IMR-90 (cell line): ENCODE measurements around the gene BCAS3. TPM values are rescaled to one million over a fixed set of nuclear protein-coding genes. Genes with fewer than 3 reads are reported as not detected.

Source experiments
- ATAC-seq: fragments of 200-7000 bp; cut with Tn5 transposase; 2 replicates; pipeline ENCODE4 v1.9.1; 2020; ENCODE audit warnings: low read depth, mild to moderate bottlenecking, moderate library complexity
- BruUV-seq: library from RNA; stranded (reverse); fragments of 400-500 nt; replicated peaks from 2 replicates; lab custom pipeline; 2021; lab: Mats Ljungman, UMichigan
- CTCF ChIA-PET: fragments of 300-600 bp; formaldehyde crosslinking; extraction: SDS; loops from one replicate; lab custom pipeline; 2021; ENCODE audit warnings: antibody characterized with exemption; lab: Yijun Ruan, JAX
- POLR2A ChIA-PET: fragments of 300-600 bp; sonication (Branson Sonifier 250); formaldehyde crosslinking; loops from one replicate; lab custom pipeline; 2022; ENCODE audit warnings: antibody characterized with exemption; ENCODE audit not compliant: unreplicated experiment; lab: Charles Lee
- DNase-seq: peaks from one replicate; pipeline ENCODE4 v3.0.0; 2013
- H2AFZ ChIP-seq: replicated peaks from 2 replicates; pipeline ENCODE3; 2013; ENCODE audit warnings: low read length, mild to moderate bottlenecking; ENCODE audit not compliant: poor library complexity
- H2AK5ac ChIP-seq: 2 replicates; pipeline ENCODE4 v1.6.1; 2013; ENCODE audit warnings: low read depth, low read length, inconsistent platforms
- H2AK9ac ChIP-seq: replicated peaks from 2 replicates; pipeline ENCODE3; 2013; ENCODE audit warnings: mild to moderate bottlenecking, low read depth, low read length, moderate library complexity; ENCODE audit not compliant: poor library complexity
- H2BK120ac ChIP-seq: 2 replicates; pipeline ENCODE4 v1.6.1; 2013; ENCODE audit warnings: low read depth, low read length, inconsistent platforms
- H2BK15ac ChIP-seq: 3 replicates; pipeline ENCODE4 v1.6.1; 2013; ENCODE audit warnings: low read depth, low read length, inconsistent platforms
- H2BK20ac ChIP-seq: 2 replicates; pipeline ENCODE4 v1.6.1; 2013; ENCODE audit warnings: low read depth, mild to moderate bottlenecking, inconsistent platforms, low read length, moderate library complexity
- H2BK5ac ChIP-seq: 2 replicates; pipeline ENCODE4 v1.6.1; 2013; ENCODE audit warnings: mild to moderate bottlenecking, low read depth, low read length, inconsistent platforms; ENCODE audit not compliant: poor library complexity, severe bottlenecking
- H3K14ac ChIP-seq: replicated peaks from 2 replicates; pipeline ENCODE4 v1.6.1; 2013; ENCODE audit warnings: low read depth, low read length, inconsistent platforms
- H3K18ac ChIP-seq: 2 replicates; pipeline ENCODE4 v1.6.1; 2013; ENCODE audit warnings: low read depth, low read length, control low read depth
- H3K23ac ChIP-seq: 2 replicates; pipeline ENCODE4 v1.6.1; 2013; ENCODE audit warnings: low read depth, low read length, inconsistent platforms
- H3K27ac ChIP-seq: 2 replicates; pipeline ENCODE4 v1.5.1; 2013; ENCODE audit warnings: mild to moderate bottlenecking, control low read depth, low read length; ENCODE audit not compliant: insufficient read depth
- H3K27me3 ChIP-seq: 2 replicates; pipeline ENCODE4 v1.6.1; 2013; ENCODE audit warnings: low read length; ENCODE audit not compliant: control insufficient read depth, insufficient read depth
- H3K36me3 ChIP-seq: 2 replicates; pipeline ENCODE4 v1.6.1; 2013; ENCODE audit warnings: low read length, mixed read lengths; ENCODE audit not compliant: control insufficient read depth, insufficient read depth
- H3K4ac ChIP-seq: 2 replicates; pipeline ENCODE4 v1.6.1; 2013; ENCODE audit warnings: low read depth, low read length, inconsistent platforms
- H3K4me1 ChIP-seq: 2 replicates; pipeline ENCODE4 v1.6.1; 2013; ENCODE audit warnings: low read length, mixed read lengths; ENCODE audit not compliant: control insufficient read depth, insufficient read depth
- H3K4me2 ChIP-seq: 2 replicates; pipeline ENCODE4 v1.6.1; 2013; ENCODE audit warnings: low read depth, mild to moderate bottlenecking, control low read depth, low read length, moderate library complexity
- H3K4me3 ChIP-seq: 2 replicates; pipeline ENCODE4 v1.5.1; 2013; ENCODE audit warnings: low read depth, mild to moderate bottlenecking, control low read depth, low read length, moderate library complexity; ENCODE audit not compliant: insufficient read depth
- H3K56ac ChIP-seq: 2 replicates; pipeline ENCODE4 v1.6.1; 2013; ENCODE audit warnings: low read length, inconsistent platforms; ENCODE audit not compliant: insufficient read depth; ENCODE audit errors: extremely low read depth
- H3K79me1 ChIP-seq, 2 experiments: 2 replicates each; pipeline ENCODE4 v1.6.1; 2013; ENCODE audit warnings: low read length in 2 of 2, inconsistent platforms in 1 of 2, low read depth in 1 of 2
- H3K9ac ChIP-seq: 2 replicates; pipeline ENCODE4 v1.6.1; 2013; ENCODE audit warnings: low read depth, low read length, control low read depth
- H3K9me1 ChIP-seq: 2 replicates; pipeline ENCODE4 v1.6.1; 2013; ENCODE audit warnings: low read length, inconsistent platforms; ENCODE audit not compliant: insufficient read depth
- H3K9me3 ChIP-seq: 2 replicates; pipeline ENCODE4 v1.6.1; 2013; ENCODE audit warnings: low read length; ENCODE audit not compliant: control insufficient read depth, insufficient read depth
- H4K20me1 ChIP-seq: 2 replicates; pipeline ENCODE4 v1.6.1; 2013; ENCODE audit warnings: low read length, inconsistent platforms; ENCODE audit not compliant: insufficient read depth
- H4K5ac ChIP-seq: 2 replicates; pipeline ENCODE4 v1.6.1; 2013; ENCODE audit warnings: mild to moderate bottlenecking, low read depth, low read length, control low read depth
- H4K8ac ChIP-seq, 2 experiments: 2 replicates each; pipeline ENCODE4 v1.6.1; 2013; ENCODE audit warnings: low read depth in 2 of 2, low read length in 2 of 2, control low read depth in 1 of 2, inconsistent platforms in 1 of 2
- H4K91ac ChIP-seq: 2 replicates; pipeline ENCODE4 v1.6.1; 2013; ENCODE audit warnings: low read depth, low read length, inconsistent platforms; ENCODE audit not compliant: insufficient read depth
- BHLHE40 ChIP-seq: fragments of 150-350 bp; IDR thresholded peaks from 2 replicates; pipeline ENCODE4 v1.6.1; 2016; ENCODE audit warnings: mild to moderate bottlenecking, low read depth, low read length
- CEBPB ChIP-seq: IDR thresholded peaks from 2 replicates; pipeline ENCODE4 v1.6.1; 2012; ENCODE audit warnings: low read depth, low read length, improper control_type of control experiment
- MAZ ChIP-seq: IDR thresholded peaks from 2 replicates; pipeline ENCODE4 v1.6.1; 2012; ENCODE audit warnings: low read depth, mild to moderate bottlenecking, low read length, improper control_type of control experiment, moderate library complexity, borderline replicate concordance
- RAD21 ChIP-seq: IDR thresholded peaks from 2 replicates; pipeline ENCODE4 v1.6.1; 2012; ENCODE audit warnings: low read length, improper control_type of control experiment
- WGBS, 2 experiments: methylation state at CpG; one replicate each; pipeline versions ENCODE4 v1.1.5 to v1.1.7; 2013; ENCODE audit warnings: missing lambda C conversion rate in 2 of 2; ENCODE audit not compliant: insufficient read length in 1 of 2; ENCODE audit errors: extremely low coverage in 2 of 2; 5-methylcytosine and 5-hydroxymethylcytosine counted together
- dilution Hi-C: fragments of 300-500 bp; cut with HindIII; formaldehyde crosslinking; loops from one replicate; pipeline ENCODE4 v1.14.3; 2018; ENCODE audit warnings: low sequenced_read_pairs; ENCODE audit not compliant: unreplicated experiment
- in situ Hi-C: fragments of 300-500 bp; cut with MboI; formaldehyde crosslinking; loops from 3 replicates; pipeline ENCODE4 v1.14.3; 2019; ENCODE audit warnings: low sequenced_read_pairs, inconsistent platforms, mixed read lengths
- intact Hi-C: fragments of 100-400 bp; cut with micrococcal nuclease; formaldehyde crosslinking; loops from 2 replicates; pipeline ENCODE4 v1.10.0; 2022
- polyA plus RNA-seq, 3 experiments: library from polyadenylated mRNA; depleted of rRNA; stranded (reverse); fragments of >200 nt; gene quantifications; 2 replicates each; pipeline ENCODE4 v1.2.3, GENCODE V29; 2012; ENCODE audit warnings: low replicate concordance in 1 of 3
- total RNA-seq: library from RNA; depleted of rRNA; stranded (reverse); fragments of >200 nt; gene quantifications from 2 replicates; pipeline ENCODE4 v1.2.3, GENCODE V29; 2012

Gene BCAS3
- total and polyA plus RNA-seq, 2 of the 4 experiments (the other 2 are of a cell fraction) = 6.3 to 27.1 TPM

DNA sequence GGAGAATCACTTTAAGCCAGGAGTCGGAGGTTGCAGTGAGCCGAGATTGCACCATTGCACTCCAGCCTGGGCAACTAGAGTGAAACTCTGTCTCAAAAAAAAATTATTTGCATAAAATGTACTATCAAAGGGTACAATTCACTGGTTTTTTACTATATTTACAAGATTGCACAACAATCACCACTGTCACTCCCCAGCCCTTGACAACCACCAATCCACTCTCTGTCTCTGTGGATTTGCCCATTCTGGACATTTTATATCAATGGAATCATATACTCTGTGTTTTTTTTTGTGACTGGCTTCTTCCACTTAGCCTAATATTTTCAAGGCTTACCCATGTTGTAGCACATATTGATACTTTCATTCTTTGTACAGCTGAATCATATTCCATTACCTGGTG, 740.8 kb downstream of the BCAS3 start:
- no peak overlapping the region for H3K27ac ChIP-seq
- ChIA-PET CTCF (no interaction called here), POLR2A (no interaction called here)
- no peaks in the 10 kb centered on the region for H3K9me3 ChIP-seq
- H2AK9ac ChIP-seq = no peak overlapping the region
- no peak overlapping the region for H4K5ac ChIP-seq
- no peaks in the 10 kb centered on the region; the same call in 1 of the 2 replicates for H3K9me1 ChIP-seq
- no peak overlapping the region for H3K4ac ChIP-seq
- in situ Hi-C loops (no loop called here), intact Hi-C loops (no loop called here), dilution Hi-C loops (no loop called here)
- BruUV-seq = no TSS peak
- H2AFZ ChIP-seq = no peak overlapping the region
- TF ChIP-seq CEBPB (peak; percentile 65), BHLHE40 (no peak), MAZ (no peak), RAD21 (no peak)
- peaks cover 15% of the 10 kb centered on the region for H3K4me1 ChIP-seq
- DNase-seq (no peak), ATAC-seq (no peak)
- H3K23ac ChIP-seq = no peak overlapping the region
- no peak overlapping the region for H4K91ac ChIP-seq
- no peak overlapping the region for H3K18ac ChIP-seq
- H2BK15ac ChIP-seq = no peak overlapping the region
- peaks cover 4 to 30% of the 10 kb centered on the region in 2 experiments; a peak in 3 of 4 replicates for H3K79me1 ChIP-seq
- H2BK120ac ChIP-seq = no peak overlapping the region
- no peaks in the 10 kb centered on the region for H4K20me1 ChIP-seq
- no peak overlapping the region for H2AK5ac ChIP-seq
- H3K36me3 ChIP-seq = no peaks in the 10 kb centered on the region
- H3K14ac ChIP-seq = no peak overlapping the region
- no peak overlapping the region for H3K4me2 ChIP-seq
- H4K8ac ChIP-seq = no peak overlapping the region
- no peak overlapping the region for H3K56ac ChIP-seq
- H2BK20ac ChIP-seq = no peak overlapping the region
- no peak overlapping the region for H3K4me3 ChIP-seq
- no peak overlapping the region for H2BK5ac ChIP-seq
- H3K9ac ChIP-seq = no peak overlapping the region
- peaks cover 17% of the 10 kb centered on the region for H3K27me3 ChIP-seq
- WGBS, 2 experiments = no CpG with 5 or more reads among the region's 2 CpGs
